NCI-H128 (cell line): ENCODE data around the gene PSD4.

Experiments used
- DNase-seq: peaks from one replicate; lab custom pipeline; 2025; ENCODE audit not compliant: unreplicated experiment; lab: John Stamatoyannopoulos, UW

PSD4 gene

GRCh38 chr2:113142290-113142689 is 31.5 kb upstream of the PSD4 start:
- DNase-seq = no peak

GRCh38 chr2:113144259-113144658 is 29.5 kb upstream of the PSD4 start:
- no peak for DNase-seq

- DNase-seq = no peak
Measured at GRCh38 chr2:113148606-113149552, 24.9 kb upstream of the PSD4 start.

- DNase-seq = no peak
Measured at GRCh38 chr2:113149553-113150257, 24.1 kb upstream of the PSD4 start.

- DNase-seq = no peak
Measured at GRCh38 chr2:113150258-113150601, 23.5 kb upstream of the PSD4 start.

GRCh38 chr2:113155331-113155730 is 18.4 kb upstream of the PSD4 start:
- no peak for DNase-seq

- DNase-seq = no peak
Measured at GRCh38 chr2:113156278-113157117, 17.3 kb upstream of the PSD4 start.

- DNase-seq = no peak
Measured at GRCh38 chr2:113157118-113157896, 16.5 kb upstream of the PSD4 start.

- no peak for DNase-seq
Measured at GRCh38 chr2:113157897-113158753, 15.6 kb upstream of the PSD4 start.

- no peak for DNase-seq
Measured at GRCh38 chr2:113158884-113159553, 14.8 kb upstream of the PSD4 start.

- DNase-seq = no peak
Measured at GRCh38 chr2:113160248-113160647, 13.5 kb upstream of the PSD4 start.

GRCh38 chr2:113160962-113161361 is 12.8 kb upstream of the PSD4 start:
- no peak for DNase-seq

GRCh38 chr2:113162173-113162572 is 11.6 kb upstream of the PSD4 start:
- DNase-seq = no peak

GRCh38 chr2:113162869-113163268 is 10.9 kb upstream of the PSD4 start:
- DNase-seq = no peak

- no peak for DNase-seq
Measured at GRCh38 chr2:113164215-113164929, 9.4 kb upstream of the PSD4 start.

- no peak for DNase-seq
Measured at GRCh38 chr2:113164930-113165585, 8.7 kb upstream of the PSD4 start.

GRCh38 chr2:113166187-113166645 is 7.6 kb upstream of the PSD4 start:
- no peak for DNase-seq
